Prostate gland (tissue), 2 donors: Measurements from ENCODE around the gene NTNG2.

Experiments
- CTCF ChIP-seq, 4 experiments: fragments of 200-600 bp in 2 of 4; fragments of 450-650 bp in 2 of 4; sonication (generic) in 2 of 4; IDR thresholded peaks; 1 replicate in 3 of 4; 2 replicates in 1 of 4; pipeline ENCODE4 v1.5.1; 2016 to 2019; ENCODE audit warnings: antibody characterized with exemption in 4 of 4, mild to moderate bottlenecking in 2 of 4, moderate library complexity in 2 of 4
- POLR2A ChIP-seq: fragments of 450-650 bp; IDR thresholded peaks from one replicate; pipeline ENCODE4 v1.6.1; 2016; ENCODE audit warnings: antibody characterized with exemption, mild to moderate bottlenecking
- POLR2AphosphoS5 ChIP-seq: sonication (generic); formaldehyde crosslinking; IDR thresholded peaks from one replicate; pipeline ENCODE4 v1.6.1; 2017; ENCODE audit warnings: antibody characterized with exemption

DNA sequence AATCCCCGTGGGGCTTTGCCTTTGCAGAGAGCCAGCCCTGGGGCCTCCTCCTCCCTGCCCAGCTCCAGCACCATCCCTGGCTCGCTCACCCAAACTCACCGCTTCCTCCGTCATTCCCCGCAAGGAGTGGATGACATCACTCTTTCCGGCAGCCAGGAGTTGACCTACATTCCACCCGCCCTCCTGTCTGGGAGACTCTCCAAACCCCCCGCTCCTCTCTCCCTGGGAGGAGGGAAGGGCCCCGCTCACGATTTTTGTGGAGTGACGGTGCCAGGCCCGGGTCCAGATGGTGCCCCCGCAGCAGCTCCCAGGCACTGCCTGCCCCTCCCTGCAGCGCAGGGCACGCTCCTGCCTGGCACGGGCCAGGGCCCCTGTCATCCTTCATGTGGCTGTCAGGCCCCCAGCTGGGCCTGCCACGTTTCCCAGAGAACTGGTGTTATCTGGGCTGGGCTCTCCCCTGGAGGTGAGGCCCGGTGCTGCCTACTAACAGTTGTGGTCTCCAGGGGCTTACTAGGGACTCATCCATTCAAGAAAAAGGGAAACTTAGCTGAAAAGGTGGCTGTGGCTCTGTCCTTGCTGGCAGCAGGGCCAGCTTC lies 52.3 kb downstream of the NTNG2 start:
- no peak for TF ChIP-seq CTCF (IDR thresholded peaks at IDR 0.05)
- no peak for TF ChIP-seq POLR2A
- TF ChIP-seq POLR2AphosphoS5, result peak; percentile 55
